ENCODE measurements around the gene PLEKHM3. TPM values are rescaled to one million over a fixed set of nuclear protein-coding genes. Genes with fewer than 3 reads are reported as not detected.

Gene PLEKHM3
- total and polyA plus RNA-seq, 2 of the 13 experiments (the other 11 are each of a cell fraction or from before 2014, with no cell fraction given): 4.5 to 4.7 TPM

GRCh38 chr2:207952564-207953345, 72.6 kb downstream of the PLEKHM3 start:
- BruUV-seq (replicated peaks): no TSS peak
- Histone ChIP-seq H3K27me3 (ENCODE audit: control insufficient read depth in 1 of 2, insufficient read depth in 2 of 2, low read length in 2 of 2) (no peaks in the 10 kb centered on the region), H3K27ac (ENCODE audit: extremely low read length, insufficient read depth, low read length) (no peak overlapping the region), H3K4me2 (ENCODE audit: low read depth, low read length) (no peak overlapping the region), H3K9ac (ENCODE audit: insufficient read depth, low read depth, low read length) (no peak overlapping the region), H2AFZ (ENCODE audit: low read length) (no peak overlapping the region), H3K9me3 (ENCODE audit: low read length) (no peaks in the 10 kb centered on the region), H3K4me1 (ENCODE audit: insufficient read depth, low read length) (peaks cover 44% of the 10 kb centered on the region), H4K20me1 (ENCODE audit: insufficient read depth, low read length) (no peaks in the 10 kb centered on the region), H3K4me3 (replicated peaks in 1 of 3; ENCODE audit: insufficient read depth in 1 of 3, low read depth in 2 of 3, low read length in 3 of 3) (no peak overlapping the region), H3K79me2 (ENCODE audit: insufficient read depth, low read length) (no peaks in the 10 kb centered on the region), H3K36me3 (replicated peaks in 1 of 2; ENCODE audit: control insufficient read depth in 1 of 2, insufficient read depth in 2 of 2, low read length in 2 of 2) (no peaks in the 10 kb centered on the region)
- CTCF ChIA-PET (ENCODE audit: low intra/inter-chr PET ratio, low total read pairs): no interaction called here
- intact Hi-C loops (cut with micrococcal nuclease; ENCODE audit: unreplicated experiment): no loop called here
- in situ Hi-C loops (cut with HindIII; ENCODE audit: extremely low pct_ligation_motif_present, low pct_unique_long_range_greater_than_20kb): no loop called here
- ATAC-seq: no peak
- no peak for DNase-seq (ENCODE audit: low spot score)
- no peak for FAIRE-seq
- POLR2A ChIA-PET: interaction anchor here (1.5 to 3.5 kb wide), 2 partner anchors 17 to 55 kb away, joined by 3 to 12 read pairs; no protein-coding TSS in a partner anchor
- WGBS (ENCODE audit: low lambda C conversion rate): 72% methylated on average over 6 of the region's 6 CpGs
- TF ChIP-seq PAXIP1 (CRISPR knock-in tag; conservative IDR thresholded peaks at IDR 0.05): no peak
- TF ChIP-seq BCL6 (CRISPR knock-in tag; IDR thresholded peaks at IDR 0.05): no peak
- TF ChIP-seq ZBTB33 (CRISPR knock-in tag; IDR thresholded peaks at IDR 0.05): no peak
- no peak for TF ChIP-seq TERF1 (CRISPR knock-in tag; IDR thresholded peaks at IDR 0.05)
- no peak for TF ChIP-seq HNF4G (IDR thresholded peaks at IDR 0.05; ENCODE audit: borderline replicate concordance, low read depth, low read length)
- TF ChIP-seq HNF4G (CRISPR knock-in tag; IDR thresholded peaks at IDR 0.05; ENCODE audit: borderline replicate concordance, low read depth): no peak
- peak; percentile 35; the same call in 1 of the 2 replicates for TF ChIP-seq HNF4A (CRISPR knock-in tag; IDR thresholded peaks at IDR 0.05)
- no peak for TF ChIP-seq MYNN (CRISPR knock-in tag; IDR thresholded peaks at IDR 0.05; ENCODE audit: low read depth)
- TF ChIP-seq ZNF225 (CRISPR knock-in tag; IDR thresholded peaks at IDR 0.05): no peak
- no peak for TF ChIP-seq ZNF660 (CRISPR knock-in tag; IDR thresholded peaks at IDR 0.05; ENCODE audit: borderline replicate concordance, low read depth)

All from HepG2 (cell line).